Mesenchymal stem cell (in vitro differentiated cells and primary cell): ENCODE measurements around the gene ACTN3.

Experiments used
- DNase-seq: peaks from one replicate; pipeline ENCODE4 v3.0.0-alpha.2; 2013
- H2AFZ ChIP-seq: one replicate; pipeline ENCODE4 v1.6.1; 2013; ENCODE audit warnings: low read depth, mild to moderate bottlenecking, control low read depth, inconsistent platforms, low read length, moderate library complexity
- H2AK5ac ChIP-seq: 2 replicates; pipeline ENCODE4 v1.6.1; 2013; ENCODE audit warnings: low read length, moderate library complexity, mild to moderate bottlenecking, inconsistent platforms; ENCODE audit not compliant: severe bottlenecking
- H2BK120ac ChIP-seq: one replicate; pipeline ENCODE4 v1.6.1; 2013; ENCODE audit warnings: low read depth, mild to moderate bottlenecking, inconsistent platforms, low read length, moderate library complexity
- H2BK12ac ChIP-seq, 2 experiments: one replicate each; pipeline ENCODE4 v1.6.1; 2013; ENCODE audit warnings: inconsistent platforms in 2 of 2, low read length in 2 of 2, mild to moderate bottlenecking in 2 of 2, moderate library complexity in 2 of 2, control low read depth in 1 of 2
- H2BK15ac ChIP-seq: one replicate; pipeline ENCODE4 v1.6.1; 2013; ENCODE audit warnings: mild to moderate bottlenecking, low read depth, inconsistent platforms; ENCODE audit not compliant: poor library complexity, severe bottlenecking
- H2BK5ac ChIP-seq: 2 replicates; pipeline ENCODE4 v1.6.1; 2013; ENCODE audit warnings: low read depth, mild to moderate bottlenecking, low read length, control low read depth, inconsistent platforms; ENCODE audit not compliant: poor library complexity, severe bottlenecking
- H3K14ac ChIP-seq, 2 experiments: one replicate each; pipeline ENCODE4 v1.6.1; 2013; ENCODE audit warnings: inconsistent platforms in 2 of 2, low read length in 2 of 2, control low read depth in 1 of 2, mild to moderate bottlenecking in 1 of 2, moderate library complexity in 1 of 2
- H3K18ac ChIP-seq, 2 experiments: one replicate each; pipeline ENCODE4 v1.6.1; 2013; ENCODE audit warnings: inconsistent platforms in 2 of 2, low read length in 2 of 2, control low read depth in 1 of 2, low read depth in 1 of 2, mild to moderate bottlenecking in 1 of 2
- H3K23ac ChIP-seq, 2 experiments: one replicate each; pipeline ENCODE4 v1.6.1; 2013; ENCODE audit warnings: inconsistent platforms in 2 of 2, low read length in 2 of 2, mild to moderate bottlenecking in 2 of 2, moderate library complexity in 2 of 2, control low read depth in 1 of 2
- H3K27ac ChIP-seq: 2 replicates; pipeline ENCODE4 v1.5.1; 2013; ENCODE audit warnings: mild to moderate bottlenecking, moderate library complexity, low read length, control low read depth, inconsistent platforms; ENCODE audit not compliant: poor library complexity, severe bottlenecking
- H3K27me3 ChIP-seq, 2 experiments: 2 replicates each; pipeline versions ENCODE4 v1.6.1 to v1.7.0; 2013; ENCODE audit warnings: low read length in 2 of 2, mild to moderate bottlenecking in 2 of 2, moderate library complexity in 2 of 2, control low read depth in 1 of 2, inconsistent platforms in 1 of 2; ENCODE audit not compliant: control insufficient read depth in 1 of 2, insufficient read depth in 1 of 2
- H3K36me3 ChIP-seq, 2 experiments: 2 replicates each; pipeline versions ENCODE4 v1.6.1 to v1.7.0; 2013; ENCODE audit warnings: low read length in 2 of 2, control low read depth in 1 of 2, inconsistent platforms in 1 of 2, low read depth in 1 of 2, mild to moderate bottlenecking in 1 of 2; ENCODE audit not compliant: insufficient read depth in 2 of 2, control insufficient read depth in 1 of 2
- H3K4ac ChIP-seq, 2 experiments: one replicate each; pipeline ENCODE4 v1.6.1; 2013; ENCODE audit warnings: inconsistent platforms in 2 of 2, low read length in 2 of 2, mild to moderate bottlenecking in 2 of 2, moderate library complexity in 2 of 2, control low read depth in 1 of 2, low read depth in 1 of 2
- H3K4me1 ChIP-seq: 2 replicates; pipeline ENCODE4 v1.6.1; 2013; ENCODE audit warnings: low read depth, low read length, control low read depth; ENCODE audit not compliant: control insufficient read depth, insufficient read depth
- H3K4me2 ChIP-seq: 2 replicates; pipeline ENCODE4 v1.6.1; 2013; ENCODE audit warnings: low read length, mild to moderate bottlenecking, inconsistent platforms; ENCODE audit not compliant: poor library complexity, severe bottlenecking
- H3K4me3 ChIP-seq, 2 experiments: 2 replicates each; pipeline versions ENCODE4 v1.5.1 to v1.7.0; 2013; ENCODE audit warnings: low read length in 2 of 2, mild to moderate bottlenecking in 2 of 2, control low read depth in 1 of 2, low read depth in 1 of 2; ENCODE audit not compliant: insufficient read depth in 1 of 2
- H3K79me1 ChIP-seq: replicated peaks from 2 replicates; pipeline ENCODE4 v1.6.1; 2013; ENCODE audit warnings: mild to moderate bottlenecking, control low read depth, low read length, inconsistent platforms; ENCODE audit not compliant: poor library complexity, severe bottlenecking
- H3K9ac ChIP-seq: 2 replicates; pipeline ENCODE4 v1.7.0; 2013; ENCODE audit warnings: mild to moderate bottlenecking, low read length, moderate library complexity
- H3K9me3 ChIP-seq: 2 replicates; pipeline ENCODE4 v1.7.0; 2013; ENCODE audit warnings: mild to moderate bottlenecking, low read length; ENCODE audit not compliant: control insufficient read depth
- H4K8ac ChIP-seq: one replicate; pipeline ENCODE4 v1.6.1; 2013; ENCODE audit warnings: inconsistent platforms, mild to moderate bottlenecking, low read length, moderate library complexity
- H4K91ac ChIP-seq: one replicate; pipeline ENCODE4 v1.6.1; 2013; ENCODE audit warnings: mild to moderate bottlenecking, low read length, inconsistent platforms
- WGBS: methylation state at CpG from one replicate; pipeline ENCODE4 v1.1.7; 2013; ENCODE audit warnings: mixed read lengths; 5-methylcytosine and 5-hydroxymethylcytosine counted together

Gene ACTN3

DNA sequence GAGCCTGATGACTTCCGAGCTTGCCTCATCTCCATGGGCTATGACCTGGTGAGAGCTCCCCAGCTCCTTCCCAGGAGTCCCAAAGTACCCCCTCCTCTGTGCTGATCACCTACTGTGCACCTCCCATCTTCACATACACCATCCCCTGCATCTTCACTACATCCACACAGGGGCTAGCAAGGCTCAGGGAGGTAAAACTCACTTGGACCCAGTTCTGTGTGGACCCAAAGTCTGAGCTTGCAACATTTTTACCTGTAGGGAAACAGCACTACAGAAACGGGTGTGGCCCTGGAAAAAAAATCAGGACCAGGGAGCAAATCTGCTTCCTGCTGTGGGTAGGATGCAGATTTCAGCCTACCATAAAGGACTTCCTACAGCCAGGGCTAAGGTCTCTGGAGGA lies 15.6 kb downstream of the ACTN3 start:
- no peak overlapping the region for H2AK5ac ChIP-seq
- WGBS, result 83% methylated on average over 2 of the region's 2 CpGs
- no peak overlapping the region for H3K27ac ChIP-seq
- no peak overlapping the region for H4K8ac ChIP-seq
- H3K23ac ChIP-seq, result no peak overlapping the region
- H2BK120ac ChIP-seq, result no peak overlapping the region
- no peak overlapping the region for H3K4me2 ChIP-seq
- no peak overlapping the region for H4K91ac ChIP-seq
- no peak overlapping the region for H2BK12ac ChIP-seq
- no peaks in the 10 kb centered on the region for H3K79me1 ChIP-seq
- no peak overlapping the region for H3K18ac ChIP-seq
- no peaks in the 10 kb centered on the region for H3K9me3 ChIP-seq
- H3K4ac ChIP-seq, result no peak overlapping the region
- no peak overlapping the region for H3K9ac ChIP-seq
- peaks cover 0 to 17% of the 10 kb centered on the region in 2 experiments for H3K36me3 ChIP-seq
- H2AFZ ChIP-seq, result no peak overlapping the region
- H2BK5ac ChIP-seq, result no peak overlapping the region
- H3K4me1 ChIP-seq, result no peaks in the 10 kb centered on the region
- H3K14ac ChIP-seq, result no peak overlapping the region
- peaks cover 17 to 25% of the 10 kb centered on the region in 2 experiments for H3K27me3 ChIP-seq
- H2BK15ac ChIP-seq, result no peak overlapping the region
- DNase-seq, result no peak
- H3K4me3 ChIP-seq, result no peak overlapping the region

DNA sequence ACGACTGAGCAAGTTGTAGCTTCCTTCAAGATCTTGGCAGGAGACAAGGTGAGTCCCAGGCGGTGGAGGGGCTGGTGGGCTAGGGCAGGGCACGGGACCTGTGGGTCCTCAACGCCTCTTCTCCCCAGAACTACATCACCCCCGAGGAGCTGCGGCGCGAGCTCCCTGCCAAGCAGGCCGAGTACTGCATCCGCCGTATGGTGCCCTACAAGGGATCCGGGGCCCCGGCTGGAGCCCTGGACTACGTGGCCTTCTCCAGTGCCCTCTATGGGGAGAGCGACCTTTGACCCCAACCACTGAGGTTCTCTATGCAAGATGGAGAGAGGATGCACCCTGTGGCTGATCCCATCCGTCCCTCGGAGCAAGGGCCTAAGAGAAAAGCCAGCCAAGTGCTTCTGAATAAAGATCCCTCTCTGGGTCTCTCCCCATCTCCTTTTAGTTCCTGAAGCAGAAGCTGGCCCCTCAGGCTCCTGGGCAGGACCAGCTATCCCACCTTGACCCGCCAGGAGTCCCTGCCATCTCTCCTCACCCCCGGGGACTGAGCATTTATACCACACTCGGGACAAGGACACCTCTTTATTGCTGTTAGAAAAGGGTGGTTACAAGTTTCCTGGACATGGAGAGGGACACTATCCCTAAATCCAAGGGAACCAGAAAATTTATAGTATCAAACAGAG lies 16.3 kb downstream of the ACTN3 start:
- no peak overlapping the region for H4K91ac ChIP-seq
- no peak overlapping the region for H3K27ac ChIP-seq
- H4K8ac ChIP-seq, result no peak overlapping the region
- H2BK15ac ChIP-seq, result no peak overlapping the region
- no peak overlapping the region for H3K4me3 ChIP-seq
- H2BK120ac ChIP-seq, result no peak overlapping the region
- no peak overlapping the region for H2BK5ac ChIP-seq
- WGBS, result 90% methylated on average over 17 of the region's 20 CpGs
- no peak overlapping the region for H3K4me2 ChIP-seq
- H3K79me1 ChIP-seq, result no peaks in the 10 kb centered on the region
- H2AK5ac ChIP-seq, result no peak overlapping the region
- no peak overlapping the region for H3K4ac ChIP-seq
- no peak overlapping the region for H3K14ac ChIP-seq
- peaks cover 11 to 18% of the 10 kb centered on the region in 2 experiments for H3K27me3 ChIP-seq
- peaks cover 0 to 17% of the 10 kb centered on the region in 2 experiments for H3K36me3 ChIP-seq
- no peak overlapping the region for H3K18ac ChIP-seq
- no peak overlapping the region for H2BK12ac ChIP-seq
- DNase-seq, result no peak
- no peaks in the 10 kb centered on the region for H3K9me3 ChIP-seq
- H3K4me1 ChIP-seq, result no peaks in the 10 kb centered on the region
- H3K23ac ChIP-seq, result no peak overlapping the region
- no peak overlapping the region for H3K9ac ChIP-seq
- no peak overlapping the region for H2AFZ ChIP-seq

DNA sequence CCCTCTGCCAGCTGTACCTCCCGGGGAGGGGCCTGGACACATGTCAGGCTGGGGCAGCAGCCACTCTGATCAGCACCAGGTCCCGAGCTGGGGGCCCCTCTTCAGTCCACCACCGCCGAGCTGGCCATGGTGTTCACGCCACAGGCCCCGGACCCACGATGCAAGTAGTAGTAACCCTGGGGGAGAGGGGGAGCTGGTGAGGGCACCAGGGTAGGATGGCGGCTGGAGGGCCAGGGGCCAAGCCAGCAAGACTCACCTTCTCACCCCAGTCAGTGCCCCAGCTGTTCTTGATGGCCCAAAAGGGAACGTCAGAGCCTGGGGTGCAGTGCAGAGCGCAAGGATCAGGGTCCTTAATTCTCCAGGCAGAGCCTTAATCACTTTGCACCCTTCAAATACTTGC lies 17.1 kb downstream of the ACTN3 start:
- no peak overlapping the region for H3K9ac ChIP-seq
- H2AK5ac ChIP-seq, result no peak overlapping the region
- no peak overlapping the region for H2AFZ ChIP-seq
- no peak overlapping the region for H3K4me2 ChIP-seq
- no peak overlapping the region for H2BK12ac ChIP-seq
- peaks cover 10 to 11% of the 10 kb centered on the region in 2 experiments for H3K27me3 ChIP-seq
- DNase-seq, result no peak
- H2BK15ac ChIP-seq, result no peak overlapping the region
- H3K4me3 ChIP-seq, result no peak overlapping the region
- 94% methylated on average over 9 of the region's 10 CpGs for WGBS
- H3K79me1 ChIP-seq, result no peaks in the 10 kb centered on the region
- H3K4ac ChIP-seq, result no peak overlapping the region
- no peak overlapping the region for H3K14ac ChIP-seq
- no peak overlapping the region for H4K8ac ChIP-seq
- H3K4me1 ChIP-seq, result no peaks in the 10 kb centered on the region
- H3K36me3 ChIP-seq, result peaks cover 0 to 17% of the 10 kb centered on the region in 2 experiments
- no peak overlapping the region for H3K27ac ChIP-seq
- no peak overlapping the region for H4K91ac ChIP-seq
- no peak overlapping the region for H3K23ac ChIP-seq
- no peak overlapping the region for H3K18ac ChIP-seq
- H3K9me3 ChIP-seq, result no peaks in the 10 kb centered on the region
- no peak overlapping the region for H2BK120ac ChIP-seq
- no peak overlapping the region for H2BK5ac ChIP-seq

DNA sequence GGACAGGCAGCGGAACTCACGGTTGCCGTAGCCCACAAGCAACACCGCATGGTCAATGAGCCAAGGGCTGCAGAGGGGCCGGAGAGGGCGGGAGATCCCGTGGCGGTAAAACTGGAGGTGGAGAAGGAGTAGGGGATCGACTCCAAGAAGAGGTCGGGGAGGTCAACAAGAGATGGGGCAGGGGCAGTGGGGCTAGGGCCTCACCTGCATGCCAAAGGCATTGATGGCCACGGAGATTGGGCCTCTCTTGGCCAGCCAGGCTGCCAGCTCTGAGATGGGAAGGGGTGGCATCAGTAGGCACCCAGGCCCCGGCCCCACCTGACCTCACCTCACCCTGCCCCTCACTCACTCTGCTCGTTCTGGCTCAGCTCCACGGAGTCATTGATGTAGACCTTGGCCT lies 17.8 kb downstream of the ACTN3 start:
- Histone ChIP-seq H3K18ac (no peak overlapping the region), H2BK12ac (no peak overlapping the region), H2BK5ac (no peak overlapping the region), H2AK5ac (no peak overlapping the region), H3K9me3 (no peaks in the 10 kb centered on the region), H3K79me1 (no peaks in the 10 kb centered on the region), H3K36me3 (peaks cover 0 to 17% of the 10 kb centered on the region in 2 experiments), H3K27me3 (peaks cover 8 to 11% of the 10 kb centered on the region in 2 experiments), H3K27ac (no peak overlapping the region), H3K14ac (no peak overlapping the region), H2AFZ (no peak overlapping the region), H4K8ac (no peak overlapping the region), H3K4me2 (no peak overlapping the region), H3K4me1 (no peaks in the 10 kb centered on the region), H3K9ac (no peak overlapping the region), H2BK15ac (no peak overlapping the region), H4K91ac (no peak overlapping the region), H3K23ac (peak overlapping the region in 1 of 2 experiments; percentile 46), H3K4me3 (no peak overlapping the region), H2BK120ac (no peak overlapping the region), H3K4ac (no peak overlapping the region)
- WGBS, result 87% methylated on average over 14 of the region's 14 CpGs
- no peak for DNase-seq
